BLaER1 treated with 17β-estradiol and CSF1 and Interleukin-3, amounts not matched to agents 10 nM and 100 nM (cell line): ENCODE results near the gene NLN.
A peak's percentile ranks its signal among the peaks of the same experiment; 100 is the strongest.

ENCODE experiments used
- H3K27ac ChIP-seq, 11 experiments: shearing (Covaris generic); formaldehyde crosslinking; 2 replicates each; pipeline ENCODE4 v1.8.1; 2022
- H3K27me3 ChIP-seq, 11 experiments: shearing (Covaris generic); formaldehyde crosslinking; 2 replicates each; pipeline ENCODE4 v1.8.1; 2022
- H3K36me3 ChIP-seq, 11 experiments: shearing (Covaris generic); formaldehyde crosslinking; 2 replicates each; pipeline ENCODE4 v1.8.1; 2022
- H3K4me1 ChIP-seq, 10 experiments: shearing (Covaris generic); formaldehyde crosslinking; 2 replicates each; pipeline ENCODE4 v1.8.1; 2022
- H3K4me2 ChIP-seq, 11 experiments: shearing (Covaris generic); formaldehyde crosslinking; 2 replicates each; pipeline ENCODE4 v1.8.1; 2022
- H3K4me3 ChIP-seq, 10 experiments: shearing (Covaris generic); formaldehyde crosslinking; 2 replicates each; pipeline ENCODE4 v1.8.1; 2022
- H3K9ac ChIP-seq, 11 experiments: shearing (Covaris generic); formaldehyde crosslinking; 2 replicates each; pipeline ENCODE4 v1.8.1; 2022
- H3K9me3 ChIP-seq, 11 experiments: shearing (Covaris generic); formaldehyde crosslinking; replicated peaks in 1 of 11; 2 replicates each; pipeline ENCODE4 v1.8.1; 2022
- H4K20me1 ChIP-seq, 11 experiments: shearing (Covaris generic); formaldehyde crosslinking; 2 replicates each; pipeline ENCODE4 v1.8.1; 2022
- Cebpa-rat ChIP-seq, 11 experiments: shearing (Covaris generic); IDR thresholded peaks; 2 replicates each; pipeline ENCODE4 v1.8.1; 2022

The NLN gene

DNA sequence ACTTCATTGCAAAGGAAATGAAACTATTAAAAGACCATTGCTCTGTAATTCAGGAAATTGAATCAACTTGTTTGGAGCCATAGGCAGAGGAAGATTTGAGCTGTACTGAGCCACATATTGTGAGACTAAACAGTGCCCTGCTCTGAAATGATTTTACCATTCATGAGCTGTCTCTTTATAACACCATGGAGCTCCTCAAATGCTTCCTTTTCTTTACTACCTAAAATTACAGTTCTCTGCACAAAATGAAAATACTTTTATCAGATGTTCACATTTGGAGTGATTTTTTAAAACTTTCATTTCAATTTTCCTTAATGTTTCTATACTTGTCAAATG is 97.9 kb downstream of the NLN start:
- H3K36me3 ChIP-seq, result peaks cover 25 to 99% (median 47%) of the 10 kb centered on the region in 11 experiments

DNA sequence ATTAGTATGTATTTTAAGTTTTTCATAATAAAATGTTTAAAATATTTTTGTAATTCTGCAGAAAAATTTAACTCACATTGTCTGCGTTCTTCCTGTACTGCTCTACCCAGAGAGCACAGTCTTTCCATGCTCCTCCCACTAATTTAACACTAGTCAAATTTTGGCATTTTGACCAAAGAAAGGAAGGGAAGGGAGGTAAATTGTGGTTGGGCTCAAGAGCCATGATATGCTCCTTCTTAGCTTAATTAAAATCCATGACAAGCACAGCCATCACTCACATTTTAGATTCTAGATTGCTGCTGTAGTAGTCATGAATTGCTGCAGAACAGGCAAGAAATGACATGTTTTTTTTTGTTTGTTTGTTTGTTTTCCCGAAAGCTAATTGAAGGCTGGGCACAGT is 98.4 kb downstream of the NLN start:
- Histone ChIP-seq H3K9ac (no peak overlapping the region), H3K4me1 (peaks cover 10 to 83% (median 19%) of the 10 kb centered on the region in 10 experiments)

More for the DNA sequence above, 97.9 kb downstream of the NLN start:
- Histone ChIP-seq H3K9me3 (no peaks in the 10 kb centered on the region), H3K4me2 (peak overlapping the region in 10 of 11 experiments; percentile 1 to 67 (median 37); a peak in 15 of 22 replicates), H3K9ac (no peak overlapping the region), H3K27ac (peak overlapping the region in 2 of 11 experiments; percentile 22 to 23; a peak in 3 of 22 replicates), H3K4me1 (peaks cover 10 to 83% (median 16%) of the 10 kb centered on the region in 10 experiments; a peak in 18 of 20 replicates), H4K20me1 (peaks cover 0 to 100% (median 0%) of the 10 kb centered on the region in 11 experiments; a peak in 6 of 22 replicates), H3K27me3 (no peaks in the 10 kb centered on the region), H3K4me3 (no peak overlapping the region)
- TF ChIP-seq Cebpa-rat (IDR thresholded peaks at IDR 0.05), result no peak

DNA sequence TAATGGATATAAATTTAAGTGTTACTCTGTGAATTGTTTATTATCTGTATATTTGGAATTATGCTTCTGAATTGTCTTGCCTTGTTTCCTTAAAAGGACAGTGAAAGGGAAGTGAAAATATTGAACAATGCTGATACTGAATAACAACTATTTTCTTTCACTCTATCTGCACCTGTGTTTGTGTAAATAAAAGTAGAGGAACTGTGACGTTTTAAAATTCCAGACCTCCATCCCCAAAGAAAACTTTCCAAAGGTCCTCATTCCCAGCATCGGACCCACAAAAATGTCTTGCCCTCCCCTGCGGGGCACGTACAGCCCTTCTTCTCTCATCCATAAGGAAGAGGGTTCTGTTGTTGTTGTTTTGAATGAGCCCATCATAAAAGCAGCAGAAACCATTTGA is 100.0 kb downstream of the NLN start:
- H3K4me1 ChIP-seq, result peaks cover 23 to 84% (median 33%) of the 10 kb centered on the region in 10 experiments
- no peak overlapping the region for H3K27ac ChIP-seq
- no peak overlapping the region for H3K4me3 ChIP-seq
- TF ChIP-seq Cebpa-rat (IDR thresholded peaks at IDR 0.05), result no peak
- H3K36me3 ChIP-seq, result peaks cover 6 to 98% (median 29%) of the 10 kb centered on the region in 11 experiments; a peak in 20 of 22 replicates
- no peaks in the 10 kb centered on the region for H3K9me3 ChIP-seq
- H3K27me3 ChIP-seq, result no peaks in the 10 kb centered on the region
- peak overlapping the region in 5 of 11 experiments; percentile 1 to 34 (median 12); a peak in 6 of 22 replicates for H3K4me2 ChIP-seq
- peaks cover 0 to 99% (median 0%) of the 10 kb centered on the region in 11 experiments; a peak in 6 of 22 replicates for H4K20me1 ChIP-seq
- H3K9ac ChIP-seq, result no peak overlapping the region

More for the DNA sequence above, 98.4 kb downstream of the NLN start:
- Histone ChIP-seq H3K36me3 (peaks cover 20 to 98% (median 45%) of the 10 kb centered on the region in 11 experiments), H4K20me1 (peaks cover 0 to 100% (median 0%) of the 10 kb centered on the region in 11 experiments; a peak in 6 of 22 replicates), H3K27ac (no peak overlapping the region), H3K9me3 (no peaks in the 10 kb centered on the region), H3K4me2 (peak overlapping the region in 3 of 11 experiments; percentile 23 to 40 (median 34); a peak in 3 of 22 replicates), H3K4me3 (no peak overlapping the region), H3K27me3 (no peaks in the 10 kb centered on the region)
- TF ChIP-seq Cebpa-rat (IDR thresholded peaks at IDR 0.05), result no peak

DNA sequence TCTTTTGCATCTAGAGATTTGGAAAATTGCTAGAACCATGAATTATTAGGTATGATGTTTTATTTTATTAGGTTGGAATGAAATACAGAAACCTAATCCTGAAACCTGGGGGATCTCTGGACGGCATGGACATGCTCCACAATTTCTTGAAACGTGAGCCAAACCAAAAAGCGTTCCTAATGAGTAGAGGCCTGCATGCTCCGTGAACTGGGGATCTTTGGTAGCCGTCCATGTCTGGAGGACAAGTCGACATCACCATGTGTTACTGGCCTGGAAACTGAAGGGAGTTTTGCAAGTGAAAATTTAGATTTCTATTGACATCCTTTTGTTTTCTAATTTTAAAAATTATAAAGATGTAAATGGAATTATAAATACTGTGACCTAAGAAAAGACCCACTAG is 100.7 kb downstream of the NLN start:
- Histone ChIP-seq H3K27me3 (no peaks in the 10 kb centered on the region), H3K4me3 (no peak overlapping the region), H3K36me3 (peaks cover 6 to 98% (median 27%) of the 10 kb centered on the region in 11 experiments; a peak in 20 of 22 replicates), H3K9ac (no peak overlapping the region), H4K20me1 (peaks cover 0 to 99% (median 0%) of the 10 kb centered on the region in 11 experiments; a peak in 6 of 22 replicates), H3K27ac (no peak overlapping the region), H3K4me1 (peaks cover 23 to 78% (median 33%) of the 10 kb centered on the region in 10 experiments), H3K9me3 (no peaks in the 10 kb centered on the region), H3K4me2 (no peak overlapping the region)
- TF ChIP-seq Cebpa-rat (IDR thresholded peaks at IDR 0.05), result no peak

DNA sequence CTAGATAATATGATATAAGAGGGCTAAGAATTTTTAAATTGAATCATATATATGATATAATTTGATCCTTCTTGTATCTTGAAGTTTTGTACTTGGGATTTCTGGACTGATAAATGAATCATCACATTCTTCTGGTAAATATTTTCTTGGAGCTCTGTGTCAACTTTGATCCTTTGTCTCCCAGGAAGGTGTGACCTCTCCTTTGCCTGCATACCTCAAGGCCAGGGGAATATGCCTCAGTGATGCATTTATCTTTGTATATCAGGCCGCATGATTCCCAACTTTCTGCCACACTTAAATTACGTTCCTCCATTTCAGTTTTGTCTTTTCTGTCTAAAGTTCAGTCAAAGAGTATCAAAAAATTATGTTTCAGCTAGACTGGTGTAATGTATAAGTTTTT is 101.2 kb downstream of the NLN start:
- H3K27me3 ChIP-seq, result no peaks in the 10 kb centered on the region
- H4K20me1 ChIP-seq, result peaks cover 0 to 98% (median 0%) of the 10 kb centered on the region in 11 experiments; a peak in 6 of 22 replicates
- no peaks in the 10 kb centered on the region for H3K9me3 ChIP-seq
- no peak for TF ChIP-seq Cebpa-rat (IDR thresholded peaks at IDR 0.05)
- no peak overlapping the region for H3K27ac ChIP-seq
- H3K4me1 ChIP-seq, result peaks cover 23 to 73% (median 33%) of the 10 kb centered on the region in 10 experiments
- no peak overlapping the region for H3K4me3 ChIP-seq
- H3K36me3 ChIP-seq, result peaks cover 6 to 98% (median 24%) of the 10 kb centered on the region in 11 experiments; a peak in 20 of 22 replicates
- H3K9ac ChIP-seq, result no peak overlapping the region
- peak overlapping the region in 2 of 11 experiments; percentile 1 to 58; a peak in 1 of 22 replicates for H3K4me2 ChIP-seq

DNA sequence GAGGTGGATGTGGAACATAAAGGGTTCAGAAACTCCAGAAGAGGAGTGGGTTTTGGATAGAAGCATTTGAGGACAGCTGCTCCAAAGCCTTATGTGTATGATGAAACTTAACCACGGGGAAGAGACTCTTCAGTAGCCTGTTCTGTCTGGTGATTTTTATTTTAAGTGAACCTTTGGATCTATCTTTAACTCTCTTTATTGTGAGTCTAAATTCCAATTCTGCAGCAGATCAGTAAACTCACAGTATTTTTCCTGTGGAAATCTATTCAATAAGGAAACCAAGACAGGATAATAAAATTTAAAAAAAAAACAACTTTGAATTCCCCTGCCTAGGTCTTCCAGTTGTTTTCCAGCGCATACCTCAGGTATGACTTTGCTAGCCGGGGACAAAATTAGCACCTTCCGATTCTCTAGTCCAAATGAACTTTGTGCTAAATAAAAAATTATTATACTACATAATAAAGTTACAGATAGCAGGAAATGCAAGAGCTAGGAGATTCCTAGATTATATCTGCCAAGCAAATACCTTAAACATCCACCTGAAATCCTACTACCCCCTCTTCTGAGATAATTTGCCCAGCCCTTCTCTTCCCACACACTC is 101.9 kb downstream of the NLN start:
- H3K9ac ChIP-seq, result no peak overlapping the region
- H3K27me3 ChIP-seq, result no peaks in the 10 kb centered on the region
- no peak overlapping the region for H3K27ac ChIP-seq
- H3K4me1 ChIP-seq, result peaks cover 23 to 65% (median 33%) of the 10 kb centered on the region in 10 experiments
- peaks cover 6 to 98% (median 20%) of the 10 kb centered on the region in 11 experiments; a peak in 18 of 22 replicates for H3K36me3 ChIP-seq
- H4K20me1 ChIP-seq, result peaks cover 0 to 98% (median 0%) of the 10 kb centered on the region in 11 experiments; a peak in 6 of 22 replicates
- H3K4me3 ChIP-seq, result no peak overlapping the region
- TF ChIP-seq Cebpa-rat (IDR thresholded peaks at IDR 0.05), result no peak
- H3K4me2 ChIP-seq, result peak overlapping the region in 2 of 11 experiments; percentile 1 to 58; a peak in 1 of 22 replicates
- no peaks in the 10 kb centered on the region for H3K9me3 ChIP-seq

DNA sequence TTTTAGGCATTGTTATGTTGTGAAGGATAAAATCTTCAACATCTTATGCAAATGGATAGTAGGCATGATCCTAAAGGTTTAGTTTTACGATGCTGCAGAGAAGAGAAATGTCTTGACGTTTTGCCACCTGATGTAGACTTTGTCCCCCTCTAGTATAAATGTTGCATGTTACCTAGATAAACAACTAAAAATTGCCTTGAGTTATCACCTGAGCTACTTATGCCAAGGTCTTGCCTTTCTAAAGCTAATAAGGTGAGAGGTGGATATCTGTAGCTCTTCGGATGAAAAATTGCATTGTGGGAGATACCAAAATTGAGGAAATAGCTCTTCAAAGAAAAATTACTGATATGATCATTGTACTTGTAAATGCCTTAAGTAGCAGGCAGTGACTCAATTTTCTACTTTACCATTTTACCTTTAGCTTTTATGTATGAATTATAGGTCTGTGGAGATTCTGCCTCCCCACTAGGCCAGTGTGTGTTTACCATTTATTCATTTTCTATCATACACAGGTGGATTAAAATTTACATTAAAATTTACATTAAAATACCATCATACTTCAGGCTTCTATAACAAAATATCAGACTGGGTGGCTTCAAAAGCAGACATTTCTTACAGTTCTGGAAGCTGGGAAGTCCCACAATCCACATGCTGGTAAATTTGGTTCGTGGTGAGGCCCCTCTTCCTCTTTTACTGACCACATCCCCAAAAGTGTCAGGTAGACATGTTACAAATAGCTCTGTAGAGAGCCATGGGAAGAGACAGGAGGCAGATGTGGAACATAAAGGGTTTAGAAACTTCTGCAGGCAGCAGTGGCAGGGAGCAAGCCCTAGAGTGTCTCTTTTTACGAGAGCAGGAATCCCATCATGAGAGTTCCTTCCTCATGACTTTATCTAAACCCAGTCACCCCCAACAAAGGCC is 103.7 kb downstream of the NLN start:
- Histone ChIP-seq H3K9me3 (no peaks in the 10 kb centered on the region), H3K4me2 (peak overlapping the region; percentile 43 to 74 (median 58)), H4K20me1 (peaks cover 0 to 98% (median 0%) of the 10 kb centered on the region in 11 experiments; a peak in 4 of 22 replicates), H3K27me3 (no peaks in the 10 kb centered on the region), H3K9ac (no peak overlapping the region), H3K27ac (peak overlapping the region in 2 of 11 experiments; percentile 22 to 26; a peak in 1 of 22 replicates), H3K4me3 (no peak overlapping the region; a peak in 1 of 20 replicates), H3K36me3 (peaks cover 6 to 93% (median 17%) of the 10 kb centered on the region in 11 experiments; a peak in 19 of 22 replicates), H3K4me1 (peaks cover 13 to 48% (median 18%) of the 10 kb centered on the region in 10 experiments)
- no peak for TF ChIP-seq Cebpa-rat (IDR thresholded peaks at IDR 0.05)

DNA sequence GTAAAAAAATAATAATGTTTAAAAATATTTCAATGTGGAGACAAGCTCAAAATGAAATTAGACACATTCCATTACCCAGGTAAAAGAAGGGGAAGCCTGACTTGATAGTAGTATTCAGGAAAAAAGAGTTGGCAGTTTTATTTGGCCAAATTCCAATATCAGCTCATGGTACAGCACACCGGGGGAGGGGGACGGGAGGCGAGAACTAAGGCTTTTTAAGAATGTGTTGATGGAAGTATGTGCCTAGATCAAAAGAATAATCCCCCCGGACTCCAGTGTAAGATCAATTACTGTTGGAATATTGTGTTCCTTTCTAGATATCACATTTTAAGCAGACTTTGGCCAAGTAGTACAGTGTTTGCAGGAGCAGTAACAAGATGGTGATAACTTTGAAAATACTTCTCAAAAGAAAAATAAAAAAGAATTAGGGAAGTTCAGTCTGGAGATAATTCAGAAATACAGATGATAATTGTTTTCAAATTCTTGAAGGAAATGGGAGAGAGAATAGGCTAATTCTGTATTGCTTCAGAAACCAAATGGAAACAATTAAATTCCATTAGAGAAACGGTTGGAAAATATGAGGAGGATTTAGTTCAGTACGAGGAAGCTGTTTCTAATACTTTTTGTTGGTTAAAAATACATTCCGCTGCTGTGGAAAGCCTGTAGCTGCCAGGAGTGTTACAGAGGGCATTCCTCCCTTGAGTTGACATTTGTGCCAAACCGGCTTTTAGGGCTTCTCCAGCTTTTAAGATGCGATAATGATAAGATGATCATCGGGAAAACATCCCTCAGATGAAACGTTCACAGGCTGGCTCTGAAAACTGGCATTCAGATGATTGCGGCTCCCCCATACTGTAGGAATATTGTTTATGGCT is 106.3 kb downstream of the NLN start:
- Histone ChIP-seq H4K20me1 (peaks cover 0 to 95% (median 0%) of the 10 kb centered on the region in 11 experiments; a peak in 3 of 22 replicates), H3K27me3 (no peaks in the 10 kb centered on the region), H3K9ac (no peak overlapping the region), H3K9me3 (no peaks in the 10 kb centered on the region), H3K4me1 (peaks cover 13 to 31% (median 18%) of the 10 kb centered on the region in 10 experiments), H3K4me2 (no peak overlapping the region), H3K27ac (no peak overlapping the region), H3K4me3 (no peak overlapping the region), H3K36me3 (peaks cover 0 to 74% (median 14%) of the 10 kb centered on the region in 11 experiments; a peak in 14 of 22 replicates)
- TF ChIP-seq Cebpa-rat (IDR thresholded peaks at IDR 0.05), result no peak
